Activated CD8-positive, alpha-beta memory T cell treated with anti-CD3 and anti-CD28 coated beads, Interleukin-2, amount 10 ng/mL, durations not matched to agents 7 days and 5 days (primary cell): ENCODE measurements around the gene OSBPL5. TPM values are rescaled to one million over a fixed set of nuclear protein-coding genes. Genes with fewer than 3 reads are reported as not detected.
"Not testable (repeated sequence)": the region's sequence is repeated elsewhere in the genome, so short reads cannot be mapped to it uniquely, and the experiment has no call there.

Experiments
- ATAC-seq: fragments of 150-1000 bp; cut with Tn5 transposase; one replicate; pipeline ENCODE4 v1.10.0; 2021; ENCODE audit warnings: moderate library complexity
- CTCF ChIA-PET: fragments of 350-600 bp; sonication (Branson Sonifier 250); formaldehyde crosslinking; loops from one replicate; lab custom pipeline; 2021; ENCODE audit warnings: antibody characterized with exemption; lab: Charles Lee
- DNase-seq: peaks from one replicate; pipeline ENCODE4 v3.0.0-alpha.2; 2020
- H3K27ac Mint-ChIP-seq: one replicate; pipeline ENCODE4 v1.8.0; 2021; ENCODE audit warnings: mild to moderate bottlenecking, mixed read lengths
- H3K27me3 Mint-ChIP-seq: one replicate; pipeline ENCODE4 v1.8.0; 2021; ENCODE audit warnings: mixed read lengths
- H3K36me3 Mint-ChIP-seq: one replicate; pipeline ENCODE4 v1.8.0; 2021; ENCODE audit warnings: mild to moderate bottlenecking, mixed read lengths
- H3K4me1 Mint-ChIP-seq: one replicate; pipeline ENCODE4 v1.8.0; 2021; ENCODE audit warnings: mixed read lengths
- H3K4me3 Mint-ChIP-seq: one replicate; pipeline ENCODE4 v1.8.0; 2021; ENCODE audit warnings: mild to moderate bottlenecking, moderate library complexity, mixed read lengths
- H3K9me3 Mint-ChIP-seq: one replicate; pipeline ENCODE4 v1.8.0; 2022; ENCODE audit warnings: low read depth, mixed read lengths
- total RNA-seq, 2 experiments: library from RNA; stranded (reverse); gene quantifications; one replicate each; pipeline ENCODE4 v1.2.3, GENCODE V29; 2021

OSBPL5 gene
- total RNA-seq, 2 experiments from 2014 or later, result 2.5 to 2.6 TPM

DNA sequence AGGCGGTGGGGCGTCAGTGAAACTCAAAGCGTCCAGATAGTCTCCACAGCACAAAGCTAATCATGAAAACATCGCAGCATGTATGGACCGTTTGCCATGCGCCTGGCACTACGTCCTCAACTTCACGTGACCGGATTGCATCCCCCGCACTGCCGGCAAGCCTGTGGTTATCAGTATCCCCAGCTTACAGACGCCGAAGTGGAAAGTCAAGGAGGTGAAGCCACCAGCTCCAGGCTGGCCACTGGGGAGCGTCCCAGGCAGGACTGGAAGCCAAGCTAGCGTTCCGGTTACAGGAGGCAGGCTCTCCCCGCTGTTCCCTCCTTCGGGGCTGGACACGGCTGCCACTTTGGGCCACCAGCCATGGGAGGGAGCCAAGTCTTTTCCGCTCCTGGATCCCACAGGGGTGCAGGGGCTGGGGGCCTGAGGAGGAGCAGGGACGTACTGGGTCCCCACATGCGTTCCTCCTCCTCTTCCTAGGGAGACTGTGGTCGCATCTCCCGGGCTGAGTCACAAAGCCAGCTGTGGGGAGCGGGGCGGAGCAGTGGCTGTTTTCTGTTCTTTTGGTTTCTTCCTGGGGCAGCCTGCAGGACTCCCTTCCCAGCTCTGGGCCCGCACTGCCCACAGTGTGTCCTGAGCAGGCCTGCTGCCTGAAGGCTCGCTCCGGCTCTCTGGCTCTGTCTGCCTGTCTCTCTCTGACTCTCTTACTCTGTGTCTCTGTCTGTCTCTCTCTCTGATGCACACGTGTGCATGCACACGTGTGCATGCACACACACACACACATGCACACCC, 4.3 kb upstream of the OSBPL5 start:
- no peaks in the 10 kb centered on the region for H3K9me3 Mint-ChIP-seq
- CTCF ChIA-PET, result no interaction called here
- H3K27ac Mint-ChIP-seq, result no peak overlapping the region
- H3K27me3 Mint-ChIP-seq, result peaks cover 42% of the 10 kb centered on the region
- no peak for ATAC-seq
- DNase-seq, result no peak
- no peak overlapping the region for H3K4me3 Mint-ChIP-seq
- peaks cover 7% of the 10 kb centered on the region for H3K4me1 Mint-ChIP-seq
- no peaks in the 10 kb centered on the region for H3K36me3 Mint-ChIP-seq

DNA sequence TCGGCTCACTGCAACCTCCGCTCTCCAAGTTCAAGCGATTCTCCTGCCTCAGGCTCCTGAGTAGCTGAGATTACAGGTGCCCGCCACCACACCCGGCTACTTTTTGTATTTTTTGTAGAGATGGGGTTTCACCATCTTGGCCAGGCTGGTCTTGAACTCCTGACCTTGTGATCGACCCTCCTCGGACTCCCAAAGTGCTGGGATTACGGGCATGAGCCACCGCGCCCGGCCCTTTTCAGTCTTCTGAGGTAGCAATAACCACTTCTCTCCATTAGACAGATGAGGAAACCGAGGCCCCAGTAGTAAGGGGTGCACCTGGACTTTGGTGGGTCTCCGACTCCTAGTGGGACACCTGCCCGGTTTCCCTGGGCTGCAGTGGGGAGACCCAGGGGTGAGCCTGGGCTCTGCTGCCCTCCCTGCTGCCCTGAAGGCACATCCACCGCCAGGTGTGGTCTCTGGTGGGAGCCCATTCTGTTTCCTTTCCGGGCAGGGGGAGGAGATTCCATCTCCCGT, 3.7 kb upstream of the OSBPL5 start:
- H3K9me3 Mint-ChIP-seq, DNase-seq, H3K36me3 Mint-ChIP-seq, H3K4me1 Mint-ChIP-seq, CTCF ChIA-PET, H3K27ac Mint-ChIP-seq, H3K4me3 Mint-ChIP-seq, ATAC-seq: not testable (repeated sequence)
- peaks cover 46% of the 10 kb centered on the region for H3K27me3 Mint-ChIP-seq

GRCh38 chr11:3167143-3168119, 2.3 kb upstream of the OSBPL5 start:
- Mint-ChIP-seq H3K27me3 (peaks cover 58% of the 10 kb centered on the region), H3K27ac (no peak overlapping the region), H3K4me1 (peaks cover 7% of the 10 kb centered on the region), H3K9me3 (no peaks in the 10 kb centered on the region), H3K36me3 (no peaks in the 10 kb centered on the region), H3K4me3 (no peak overlapping the region)
- DNase-seq (no peak), ATAC-seq (no peak)
- CTCF ChIA-PET, result interaction anchor here (0.9 kb wide), 1 partner anchor 76 kb away, joined by 3 read pairs; no protein-coding TSS in a partner anchor

DNA sequence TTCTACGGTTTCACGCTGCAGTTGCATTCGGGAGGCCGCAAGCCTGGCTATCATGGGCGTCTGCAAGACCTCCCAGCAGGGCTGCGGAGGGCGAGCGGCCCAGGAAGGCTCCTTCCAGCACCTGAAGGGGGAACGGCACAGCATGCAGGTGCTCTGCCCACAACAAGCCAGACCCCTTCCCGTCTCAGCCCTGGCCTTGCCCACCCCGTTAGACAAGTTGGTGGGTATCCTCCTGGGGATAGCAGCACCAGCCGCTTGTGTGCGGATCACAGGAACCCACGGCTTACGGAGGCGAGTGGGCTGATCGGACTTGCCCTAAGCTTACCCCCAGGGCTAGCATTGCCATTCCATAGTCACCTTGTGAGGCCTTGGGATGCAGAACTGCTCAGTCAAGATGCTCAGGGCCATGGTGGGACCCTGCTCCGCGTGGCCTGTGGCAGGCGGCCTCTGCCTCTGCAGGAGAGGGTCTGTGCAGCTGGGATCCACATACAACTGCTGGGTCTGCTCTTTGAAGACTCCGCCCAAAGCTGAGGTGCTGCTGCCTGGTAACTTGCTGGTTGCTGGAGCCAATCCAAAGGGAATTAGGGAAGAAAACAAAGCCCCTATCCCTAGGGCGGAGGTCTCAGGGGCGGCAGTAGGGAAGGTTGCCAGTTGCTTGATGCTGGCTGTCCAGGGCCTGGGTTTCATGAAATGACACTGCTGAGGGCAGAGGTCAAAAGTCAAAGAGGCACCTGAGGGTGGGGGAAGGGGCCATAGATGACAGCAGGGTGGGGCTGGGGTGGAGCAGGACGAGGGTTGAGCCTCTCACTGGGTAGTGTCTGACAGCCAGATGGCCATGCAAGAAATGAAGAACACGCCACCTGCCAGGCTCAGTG, 1.4 kb upstream of the OSBPL5 start:
- ATAC-seq (no peak), DNase-seq (no peak)
- H3K9me3 Mint-ChIP-seq, result no peaks in the 10 kb centered on the region
- H3K36me3 Mint-ChIP-seq, result no peaks in the 10 kb centered on the region
- H3K4me1 Mint-ChIP-seq, result peaks cover 7% of the 10 kb centered on the region
- H3K27me3 Mint-ChIP-seq, result peaks cover 54% of the 10 kb centered on the region
- no peak overlapping the region for H3K4me3 Mint-ChIP-seq
- CTCF ChIA-PET, result interaction anchor here (0.9 kb wide), 1 partner anchor 75 kb away, joined by 3 read pairs; no protein-coding TSS in a partner anchor
- H3K27ac Mint-ChIP-seq, result no peak overlapping the region

DNA sequence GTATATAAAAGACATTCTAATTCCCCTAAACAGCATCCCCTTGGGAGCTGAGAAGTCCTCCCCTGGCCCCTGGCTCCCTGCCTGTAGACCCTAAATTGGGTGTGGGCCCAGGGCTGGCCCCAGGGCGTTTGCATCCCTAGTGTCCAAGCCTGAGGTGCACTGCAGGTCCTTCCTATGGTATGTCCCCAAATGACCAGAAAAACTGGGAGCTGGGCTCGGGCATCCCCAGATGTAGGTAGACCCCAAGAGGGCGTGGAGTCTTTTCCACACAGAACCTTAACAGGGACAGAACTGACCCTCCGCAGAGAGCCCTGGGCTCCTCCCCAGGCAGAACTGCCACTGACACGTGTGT, 782 bp upstream of the OSBPL5 start:
- Mint-ChIP-seq H3K36me3 (no peaks in the 10 kb centered on the region), H3K9me3 (no peaks in the 10 kb centered on the region), H3K27me3 (peaks cover 57% of the 10 kb centered on the region), H3K4me3 (no peak overlapping the region), H3K4me1 (peaks cover 7% of the 10 kb centered on the region), H3K27ac (no peak overlapping the region)
- DNase-seq (no peak), ATAC-seq (no peak)
- CTCF ChIA-PET, result no interaction called here

DNA sequence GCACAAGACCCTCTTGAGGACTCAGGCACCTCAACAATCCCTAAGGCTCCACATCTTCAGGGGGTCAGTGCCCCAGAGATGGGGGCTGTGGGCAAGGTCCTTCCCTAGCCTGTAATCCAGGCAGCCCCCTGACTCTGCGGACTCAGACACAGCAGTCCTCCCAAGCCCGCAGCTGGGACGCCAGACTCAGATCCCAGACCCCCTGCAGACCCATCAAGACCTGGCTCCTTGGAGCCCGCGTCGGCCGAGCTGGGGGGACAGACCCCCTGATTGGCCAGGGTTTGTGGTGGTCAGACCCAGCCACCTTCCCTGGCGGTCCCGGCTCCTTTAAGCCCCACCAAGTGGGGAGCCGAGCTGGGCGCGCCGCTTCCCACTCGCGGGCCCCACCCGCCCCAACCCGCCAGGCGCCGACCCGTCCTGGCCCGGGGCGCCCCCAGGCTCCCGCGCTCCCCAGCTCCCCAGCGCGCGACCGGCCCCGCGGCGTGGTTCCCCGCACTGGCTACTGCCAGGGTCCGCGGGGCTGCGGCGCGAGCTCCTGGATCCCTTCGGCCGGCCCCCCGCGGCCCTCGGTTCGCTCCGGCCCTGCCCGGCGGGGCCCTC, 458 bp downstream of the OSBPL5 start:
- Mint-ChIP-seq H3K27me3 (peaks cover 52% of the 10 kb centered on the region), H3K4me1 (peaks cover 4% of the 10 kb centered on the region), H3K27ac (no peak overlapping the region), H3K4me3 (no peak overlapping the region), H3K9me3 (no peaks in the 10 kb centered on the region), H3K36me3 (no peaks in the 10 kb centered on the region)
- CTCF ChIA-PET, result no interaction called here
- DNase-seq, result no peak
- peak; percentile 10 for ATAC-seq

DNA sequence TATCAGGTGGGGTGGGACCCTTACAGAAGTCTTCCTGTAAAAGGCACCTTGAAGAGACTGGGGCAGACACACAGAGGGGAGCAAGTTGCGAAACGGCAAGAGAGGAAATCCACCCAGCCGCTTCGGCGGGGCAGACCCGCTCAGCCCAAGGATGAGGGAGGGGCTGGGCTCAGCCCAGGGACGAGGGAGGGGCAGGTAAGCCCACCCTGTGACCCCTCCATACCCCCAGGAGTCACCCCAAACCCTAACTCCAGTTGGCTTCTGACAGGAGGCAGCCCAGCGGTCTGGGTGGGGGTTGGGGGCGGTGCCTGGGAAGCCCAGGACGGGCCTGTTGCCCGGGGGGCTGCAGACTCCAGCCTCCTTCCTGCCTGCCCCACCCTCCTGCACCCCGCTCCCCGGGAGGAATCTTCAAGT, 965 bp downstream of the OSBPL5 start:
- CTCF ChIA-PET, result no interaction called here
- H3K4me1 Mint-ChIP-seq, result peaks cover 4% of the 10 kb centered on the region
- H3K27me3 Mint-ChIP-seq, result peaks cover 49% of the 10 kb centered on the region
- ATAC-seq, result no peak
- H3K9me3 Mint-ChIP-seq, result no peaks in the 10 kb centered on the region
- H3K27ac Mint-ChIP-seq, result no peak overlapping the region
- no peaks in the 10 kb centered on the region for H3K36me3 Mint-ChIP-seq
- no peak overlapping the region for H3K4me3 Mint-ChIP-seq
- DNase-seq, result no peak

DNA sequence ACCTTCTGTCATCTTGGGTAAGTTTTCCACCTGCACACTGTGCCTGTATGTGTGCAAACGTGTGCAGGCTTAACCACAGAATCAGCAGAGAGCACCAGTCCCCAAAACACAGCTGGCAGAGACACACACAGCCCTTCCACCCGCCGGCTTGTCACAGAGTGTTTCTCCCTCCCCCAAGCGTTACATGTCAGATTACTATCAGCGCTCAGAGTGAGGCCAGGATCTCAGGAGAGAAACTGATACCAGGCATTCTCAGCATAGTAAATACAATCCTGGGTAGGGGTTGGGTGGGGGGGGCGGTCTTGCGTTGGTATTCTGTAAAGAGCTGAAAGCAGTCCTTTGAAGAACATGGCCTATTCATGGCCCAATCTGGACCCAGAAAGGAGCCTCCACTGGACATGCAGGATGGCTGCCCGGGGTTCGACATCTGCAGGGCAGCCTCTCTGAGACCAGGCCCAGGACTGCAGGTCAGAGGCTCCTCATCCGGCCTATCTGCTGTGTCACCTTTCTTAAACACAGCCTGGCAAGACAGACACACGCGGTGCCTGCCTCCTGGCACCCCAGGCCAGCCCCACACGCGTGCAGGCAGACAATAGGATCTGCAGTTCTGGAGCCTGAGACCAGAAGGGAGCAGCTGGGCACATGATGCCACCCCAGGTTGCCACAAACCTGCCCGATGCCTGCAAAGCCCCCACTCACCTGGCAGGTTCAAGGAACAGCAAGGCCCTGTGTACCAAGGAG, 1.7 kb downstream of the OSBPL5 start:
- peaks cover 2% of the 10 kb centered on the region for H3K4me1 Mint-ChIP-seq
- no peak overlapping the region for H3K4me3 Mint-ChIP-seq
- H3K27ac Mint-ChIP-seq, result no peak overlapping the region
- H3K36me3 Mint-ChIP-seq, result no peaks in the 10 kb centered on the region
- DNase-seq (no peak), ATAC-seq (no peak)
- no peaks in the 10 kb centered on the region for H3K9me3 Mint-ChIP-seq
- H3K27me3 Mint-ChIP-seq, result peaks cover 44% of the 10 kb centered on the region
- CTCF ChIA-PET, result interaction anchor here (0.9 to 1.1 kb wide), 2 partner anchors 13 to 72 kb away, joined by 3 to 4 read pairs; no protein-coding TSS in a partner anchor

DNA sequence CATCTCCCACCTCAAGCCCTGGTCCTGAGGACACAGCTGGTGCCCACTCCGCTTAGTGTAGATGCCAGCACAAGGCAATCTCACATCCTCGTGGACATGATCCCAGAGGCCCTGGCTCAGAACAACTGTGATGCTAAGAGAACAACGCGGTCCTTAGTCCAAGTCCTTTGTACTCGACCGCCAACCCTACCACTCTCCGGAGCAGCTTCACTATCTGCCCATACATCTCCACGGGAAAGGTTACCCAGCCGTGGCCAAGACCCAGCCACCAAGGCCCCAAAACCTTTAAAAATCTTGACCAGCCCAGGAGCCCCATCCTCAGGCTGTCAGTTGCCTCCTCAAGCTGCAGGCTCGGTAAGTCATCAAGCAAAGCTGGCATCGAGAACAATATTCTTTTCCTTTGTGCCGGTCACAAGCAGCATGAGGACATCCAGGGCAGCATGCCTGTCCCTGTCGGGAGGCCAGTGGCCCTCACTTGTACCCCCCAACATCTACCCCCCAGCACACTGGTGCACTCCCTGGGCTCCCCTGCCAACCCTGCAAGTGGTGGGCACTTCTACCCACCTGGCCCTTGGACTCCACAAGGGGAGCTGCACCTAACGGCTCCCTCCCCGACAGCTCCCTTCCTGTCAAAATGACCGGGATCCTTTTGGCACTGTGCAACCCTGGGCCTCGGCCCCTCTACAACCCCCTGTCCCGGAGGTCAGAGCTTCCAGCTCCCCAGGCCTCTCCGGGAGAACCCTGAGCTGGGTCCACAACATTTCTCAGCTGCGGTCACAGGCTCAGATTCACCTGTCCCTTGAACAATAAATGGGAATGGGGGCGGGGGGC, 2.5 kb downstream of the OSBPL5 start:
- no peak for DNase-seq
- Mint-ChIP-seq H3K4me3 (no peak overlapping the region), H3K9me3 (no peaks in the 10 kb centered on the region), H3K36me3 (no peaks in the 10 kb centered on the region), H3K4me1 (peaks cover 2% of the 10 kb centered on the region), H3K27me3 (peaks cover 39% of the 10 kb centered on the region), H3K27ac (no peak overlapping the region)
- CTCF ChIA-PET, result interaction anchor here (0.9 to 1.1 kb wide), 2 partner anchors 12 to 71 kb away, joined by 3 to 4 read pairs; no protein-coding TSS in a partner anchor
- ATAC-seq, result no peak

GRCh38 chr11:3161720-3162409, 3.2 kb downstream of the OSBPL5 start:
- DNase-seq (no peak), ATAC-seq (no peak)
- Mint-ChIP-seq H3K27ac (no peak overlapping the region), H3K36me3 (no peaks in the 10 kb centered on the region), H3K9me3 (no peaks in the 10 kb centered on the region), H3K27me3 (peaks cover 36% of the 10 kb centered on the region), H3K4me1 (peaks cover 2% of the 10 kb centered on the region), H3K4me3 (no peak overlapping the region)
- CTCF ChIA-PET, result interaction anchor here (1.1 kb wide), 1 partner anchor 11 kb away, joined by 4 read pairs; no protein-coding TSS in a partner anchor

DNA sequence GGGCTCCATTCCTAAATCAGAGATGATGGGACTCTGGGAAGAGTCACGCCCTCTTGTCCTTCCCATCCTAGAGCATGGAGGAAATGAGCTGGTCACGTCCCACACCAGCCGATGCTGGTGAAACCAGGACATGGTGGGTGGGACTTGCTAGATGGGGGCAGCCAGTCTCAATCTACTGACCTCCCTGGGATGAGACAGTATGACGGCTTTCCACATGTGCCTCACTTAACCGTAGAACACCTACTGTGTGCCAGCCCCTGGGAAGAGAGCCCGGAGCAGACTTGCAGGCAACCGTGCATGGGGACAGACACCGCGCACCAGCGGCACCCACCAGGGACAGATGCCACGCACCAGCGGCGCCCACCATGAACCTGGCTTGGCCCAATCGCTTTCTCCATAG, 3.8 kb downstream of the OSBPL5 start:
- ATAC-seq (no peak), DNase-seq (no peak)
- no peaks in the 10 kb centered on the region for H3K9me3 Mint-ChIP-seq
- H3K27me3 Mint-ChIP-seq, result peaks cover 32% of the 10 kb centered on the region
- H3K27ac Mint-ChIP-seq, result no peak overlapping the region
- H3K4me3 Mint-ChIP-seq, result no peak overlapping the region
- H3K4me1 Mint-ChIP-seq, result peaks cover 2% of the 10 kb centered on the region
- H3K36me3 Mint-ChIP-seq, result no peaks in the 10 kb centered on the region
- CTCF ChIA-PET, result no interaction called here
